LNCaP clone FGC (cell line): ENCODE measurements around the gene STARD3NL.
A peak's percentile ranks its signal among the peaks of the same experiment; 100 is the strongest.

ENCODE experiments used
- DNase-seq: peaks from one replicate; pipeline ENCODE4 v3.0.0-alpha.2; 2011; ENCODE audit warnings: low read depth
- H3K4me3 ChIP-seq: 2 replicates; pipeline ENCODE4 v1.5.1; 2011; ENCODE audit warnings: mild to moderate bottlenecking, low read depth, low read length, control low read depth
- CTCF ChIP-seq: IDR thresholded peaks from 2 replicates; pipeline ENCODE4 v1.5.1; 2012; ENCODE audit warnings: mild to moderate bottlenecking; ENCODE audit not compliant: control insufficient read depth, insufficient read depth; ENCODE audit errors: extremely low read depth

STARD3NL gene

GRCh38 chr7:38217672-38218071, 39.6 kb downstream of the STARD3NL start:
- TF ChIP-seq CTCF, result no peak
- no peak for DNase-seq
- H3K4me3 ChIP-seq, result no peak overlapping the region

- H3K4me3 ChIP-seq, result no peak overlapping the region
- TF ChIP-seq CTCF, result no peak
- no peak for DNase-seq
These were observed 42.4 kb downstream of the STARD3NL start for GRCh38 chr7:38220452-38220851.

- peak; percentile 89 for TF ChIP-seq CTCF
- peak; percentile 87 for DNase-seq
- H3K4me3 ChIP-seq, result no peak overlapping the region
These were observed 44.5 kb downstream of the STARD3NL start for GRCh38 chr7:38222481-38223096.

GRCh38 chr7:38223306-38223705, 45.3 kb downstream of the STARD3NL start:
- TF ChIP-seq CTCF, result no peak
- DNase-seq, result no peak
- no peak overlapping the region for H3K4me3 ChIP-seq

- no peak for TF ChIP-seq CTCF
- no peak overlapping the region for H3K4me3 ChIP-seq
- DNase-seq, result no peak
These were observed 46.3 kb downstream of the STARD3NL start for GRCh38 chr7:38224392-38224791.

- DNase-seq, result no peak
- no peak overlapping the region for H3K4me3 ChIP-seq
- no peak for TF ChIP-seq CTCF
These were observed 51.3 kb downstream of the STARD3NL start for GRCh38 chr7:38229386-38229785.

GRCh38 chr7:38229884-38230642, 52.0 kb downstream of the STARD3NL start:
- no peak overlapping the region for H3K4me3 ChIP-seq
- no peak for TF ChIP-seq CTCF
- DNase-seq, result no peak
